ENCODE data around the gene PNN. TPM values are rescaled to one million over a fixed set of nuclear protein-coding genes. Genes with fewer than 3 reads are reported as not detected.
"Not testable (repeated sequence)": the region's sequence is repeated elsewhere in the genome, so short reads cannot be mapped to it uniquely, and the experiment has no call there.

Gene PNN
- total RNA-seq, 2 donors from 2014 or later = 33.0 to 61.0 TPM

DNA sequence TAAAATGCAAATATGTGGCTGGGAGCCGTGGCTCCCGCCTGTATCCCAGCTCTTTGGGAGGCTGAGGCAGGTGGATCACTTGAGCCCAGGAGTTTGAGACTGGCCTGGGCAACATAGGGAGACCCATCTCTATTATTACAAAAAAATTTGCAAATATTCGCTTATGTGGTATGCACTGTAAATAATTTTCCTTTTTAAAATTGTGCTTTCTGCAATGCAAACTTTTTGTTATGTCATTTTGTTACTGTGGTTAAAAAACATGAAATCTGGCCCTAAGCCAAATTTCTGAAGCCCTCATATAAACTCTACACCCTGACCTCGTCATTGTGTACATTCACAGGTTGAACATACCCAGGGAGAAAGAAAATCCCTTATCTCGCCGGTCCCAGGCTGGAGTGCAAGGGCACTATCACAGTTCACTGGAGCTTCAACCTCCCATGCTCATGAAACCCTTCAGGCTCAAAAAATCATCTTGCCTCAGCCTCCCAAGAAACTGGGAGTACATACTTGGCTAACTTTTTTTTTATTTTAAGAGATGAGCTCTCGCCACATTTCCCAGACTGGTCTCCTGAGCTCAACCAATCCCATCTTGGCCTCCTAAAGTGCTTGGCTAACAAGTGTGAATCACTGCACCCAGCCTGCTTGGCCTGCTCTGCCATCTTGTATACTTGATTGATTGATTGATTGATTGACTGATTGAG is 29.6 kb upstream of the PNN start:
- DNase-seq (ENCODE audit: low spot score) (no peak), ATAC-seq (ENCODE audit: insufficient number of reproducible peaks, low FRiP score, low read depth) (no peak)
- no peaks in the 10 kb centered on the region for H3K4me1 ChIP-seq (ENCODE audit: control insufficient read depth in 1 of 2, low read depth in 2 of 2)
- no peak overlapping the region for H3K4me3 ChIP-seq
- TF ChIP-seq, protein P1, sequence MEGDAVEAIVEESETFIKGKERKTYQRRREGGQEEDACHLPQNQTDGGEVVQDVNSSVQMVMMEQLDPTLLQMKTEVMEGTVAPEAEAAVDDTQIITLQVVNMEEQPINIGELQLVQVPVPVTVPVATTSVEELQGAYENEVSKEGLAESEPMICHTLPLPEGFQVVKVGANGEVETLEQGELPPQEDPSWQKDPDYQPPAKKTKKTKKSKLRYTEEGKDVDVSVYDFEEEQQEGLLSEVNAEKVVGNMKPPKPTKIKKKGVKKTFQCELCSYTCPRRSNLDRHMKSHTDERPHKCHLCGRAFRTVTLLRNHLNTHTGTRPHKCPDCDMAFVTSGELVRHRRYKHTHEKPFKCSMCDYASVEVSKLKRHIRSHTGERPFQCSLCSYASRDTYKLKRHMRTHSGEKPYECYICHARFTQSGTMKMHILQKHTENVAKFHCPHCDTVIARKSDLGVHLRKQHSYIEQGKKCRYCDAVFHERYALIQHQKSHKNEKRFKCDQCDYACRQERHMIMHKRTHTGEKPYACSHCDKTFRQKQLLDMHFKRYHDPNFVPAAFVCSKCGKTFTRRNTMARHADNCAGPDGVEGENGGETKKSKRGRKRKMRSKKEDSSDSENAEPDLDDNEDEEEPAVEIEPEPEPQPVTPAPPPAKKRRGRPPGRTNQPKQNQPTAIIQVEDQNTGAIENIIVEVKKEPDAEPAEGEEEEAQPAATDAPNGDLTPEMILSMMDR (IDR thresholded peaks at IDR 0.05) = no peak
- H3K27ac ChIP-seq = no peak overlapping the region
- H3K9me3 ChIP-seq = no peaks in the 10 kb centered on the region
- peaks cover 8% of the 10 kb centered on the region for H3K36me3 ChIP-seq
- no peaks in the 10 kb centered on the region for H3K27me3 ChIP-seq (replicated peaks; ENCODE audit: insufficient read depth)

DNA sequence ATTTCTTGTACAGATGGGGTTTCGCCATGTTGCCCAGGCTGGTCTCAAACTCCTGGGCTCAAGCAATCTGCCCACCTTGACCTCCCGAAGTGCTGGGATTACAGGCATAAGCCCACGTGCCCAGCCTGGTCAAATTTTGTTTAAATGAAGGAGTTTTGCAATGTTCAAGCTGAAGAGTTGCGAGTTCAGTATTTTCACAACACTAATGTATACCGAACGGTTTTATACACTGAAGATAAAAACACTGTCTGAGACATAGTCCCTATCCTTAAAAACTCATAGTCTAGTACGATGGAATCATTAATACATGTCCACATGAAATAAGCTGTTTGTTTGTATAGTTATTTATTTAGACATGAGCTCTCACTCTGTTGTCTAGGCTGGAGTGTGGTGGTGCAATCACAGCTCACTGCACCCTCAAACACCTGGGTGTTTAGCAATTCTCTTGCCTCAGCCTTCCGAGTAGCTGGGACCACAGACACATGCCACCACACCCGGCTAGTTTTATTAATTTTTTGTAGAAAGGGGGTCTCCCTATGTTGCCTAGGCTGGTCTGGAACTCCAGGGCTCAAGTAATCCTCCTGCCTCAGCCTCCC is 20.4 kb upstream of the PNN start:
- H3K27me3 ChIP-seq (replicated peaks; ENCODE audit: insufficient read depth) = no peaks in the 10 kb centered on the region
- no peak overlapping the region for H3K4me3 ChIP-seq
- H3K9me3 ChIP-seq = no peaks in the 10 kb centered on the region
- H3K4me1 ChIP-seq (ENCODE audit: control insufficient read depth in 1 of 2, low read depth in 2 of 2) = no peaks in the 10 kb centered on the region
- ATAC-seq (ENCODE audit: insufficient number of reproducible peaks, low FRiP score, low read depth) = no peak
- no peak for DNase-seq (ENCODE audit: low spot score)
- H3K36me3 ChIP-seq = peaks cover 44% of the 10 kb centered on the region
- TF ChIP-seq, protein P1 (IDR thresholded peaks at IDR 0.05) = no peak
- H3K27ac ChIP-seq = no peak overlapping the region

DNA sequence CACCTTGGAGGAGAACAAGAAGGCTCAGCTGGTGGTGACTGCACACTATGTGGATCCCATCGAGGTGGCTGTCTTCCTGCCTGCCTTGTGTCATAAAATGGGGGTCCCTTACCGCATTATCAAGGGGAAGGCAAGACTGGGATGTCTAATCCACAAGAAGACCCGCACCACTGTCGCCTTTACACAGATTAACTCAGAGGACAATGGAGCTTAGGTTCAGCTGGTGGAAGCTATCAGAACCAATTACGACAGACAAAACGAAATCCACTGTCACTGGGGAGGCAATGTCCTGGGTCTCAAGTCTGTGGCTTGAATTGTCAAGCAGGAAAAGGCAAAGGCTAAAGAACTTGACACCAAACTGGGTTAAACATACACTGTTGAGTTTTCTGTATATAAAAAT is 17.6 kb upstream of the PNN start:
- H3K36me3 ChIP-seq = peaks cover 30% of the 10 kb centered on the region
- TF ChIP-seq, protein P1 (IDR thresholded peaks at IDR 0.05) = no peak

DNA sequence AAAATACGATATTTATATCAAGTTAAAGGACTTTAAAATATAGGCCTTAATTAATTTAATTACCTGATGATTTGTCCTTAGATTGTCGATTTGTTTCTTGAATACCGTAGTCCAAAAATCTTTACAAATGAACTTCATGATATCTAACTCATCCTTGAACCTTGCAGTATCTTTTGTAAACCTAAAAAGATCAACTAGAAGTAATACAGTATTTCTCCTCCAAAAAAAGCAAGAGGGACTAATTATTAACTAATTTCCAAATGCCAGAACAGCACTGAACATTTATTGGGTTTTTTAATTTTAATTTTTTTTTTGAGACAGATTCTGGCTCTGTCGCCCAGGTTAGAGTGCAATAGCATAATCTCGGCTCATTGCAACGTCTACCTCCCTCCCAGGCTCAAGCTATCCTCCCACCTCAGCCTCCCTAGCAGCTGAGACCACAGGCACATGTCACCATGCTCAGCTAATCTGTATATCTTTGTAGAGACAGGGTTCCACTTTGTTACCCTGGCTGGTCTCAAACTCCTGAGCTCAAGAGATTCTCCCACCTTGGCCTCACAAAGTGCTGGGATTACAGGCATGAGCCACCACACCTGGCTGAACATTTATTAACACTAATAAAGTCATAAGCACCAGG is 16.7 kb upstream of the PNN start:
- Histone ChIP-seq H3K9me3 (no peaks in the 10 kb centered on the region), H3K4me1 (ENCODE audit: control insufficient read depth in 1 of 2, low read depth in 2 of 2) (no peaks in the 10 kb centered on the region), H3K27me3 (replicated peaks; ENCODE audit: insufficient read depth) (no peaks in the 10 kb centered on the region), H3K36me3 (peaks cover 31% of the 10 kb centered on the region), H3K4me3 (no peak overlapping the region), H3K27ac (no peak overlapping the region)
- TF ChIP-seq, protein P1 (IDR thresholded peaks at IDR 0.05) = no peak
- ATAC-seq (ENCODE audit: insufficient number of reproducible peaks, low FRiP score, low read depth) (no peak), DNase-seq (ENCODE audit: low spot score) (no peak)

More for the DNA sequence above, 17.6 kb upstream of the PNN start:
- Histone ChIP-seq H3K27me3 (replicated peaks; ENCODE audit: insufficient read depth) (no peaks in the 10 kb centered on the region), H3K27ac (no peak overlapping the region), H3K4me3 (no peak overlapping the region), H3K9me3 (no peaks in the 10 kb centered on the region), H3K4me1 (ENCODE audit: control insufficient read depth in 1 of 2, low read depth in 2 of 2) (no peaks in the 10 kb centered on the region)
- ATAC-seq (ENCODE audit: insufficient number of reproducible peaks, low FRiP score, low read depth) (no peak), DNase-seq (ENCODE audit: low spot score) (no peak)

DNA sequence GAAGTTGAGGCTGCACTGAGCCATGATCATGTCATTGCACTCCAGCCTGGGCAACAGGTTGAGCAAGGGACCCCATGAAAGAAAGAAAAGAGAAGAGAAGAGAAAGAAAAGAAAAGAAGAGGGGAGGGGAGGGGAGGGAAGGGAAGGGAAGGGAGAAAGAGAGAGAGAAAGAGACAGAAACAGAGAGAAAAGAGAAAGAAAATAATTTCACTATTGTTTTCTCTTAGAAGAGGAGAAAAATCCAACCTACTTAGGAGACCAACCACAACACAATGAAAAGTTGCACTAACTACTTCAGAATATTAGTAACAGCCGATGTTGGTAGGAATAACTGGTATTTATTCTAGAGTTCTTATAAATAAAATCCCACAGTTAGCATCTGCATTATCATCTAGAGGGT is 14.6 kb upstream of the PNN start:
- TF ChIP-seq, protein P1 (IDR thresholded peaks at IDR 0.05) = no peak
- no peaks in the 10 kb centered on the region for H3K9me3 ChIP-seq
- H3K4me1 ChIP-seq (ENCODE audit: control insufficient read depth in 1 of 2, low read depth in 2 of 2) = no peaks in the 10 kb centered on the region
- no peak for DNase-seq (ENCODE audit: low spot score)
- no peak for ATAC-seq (ENCODE audit: insufficient number of reproducible peaks, low FRiP score, low read depth)
- H3K4me3 ChIP-seq = no peak overlapping the region
- H3K36me3 ChIP-seq = peaks cover 21% of the 10 kb centered on the region
- no peaks in the 10 kb centered on the region for H3K27me3 ChIP-seq (replicated peaks; ENCODE audit: insufficient read depth)
- no peak overlapping the region for H3K27ac ChIP-seq

DNA sequence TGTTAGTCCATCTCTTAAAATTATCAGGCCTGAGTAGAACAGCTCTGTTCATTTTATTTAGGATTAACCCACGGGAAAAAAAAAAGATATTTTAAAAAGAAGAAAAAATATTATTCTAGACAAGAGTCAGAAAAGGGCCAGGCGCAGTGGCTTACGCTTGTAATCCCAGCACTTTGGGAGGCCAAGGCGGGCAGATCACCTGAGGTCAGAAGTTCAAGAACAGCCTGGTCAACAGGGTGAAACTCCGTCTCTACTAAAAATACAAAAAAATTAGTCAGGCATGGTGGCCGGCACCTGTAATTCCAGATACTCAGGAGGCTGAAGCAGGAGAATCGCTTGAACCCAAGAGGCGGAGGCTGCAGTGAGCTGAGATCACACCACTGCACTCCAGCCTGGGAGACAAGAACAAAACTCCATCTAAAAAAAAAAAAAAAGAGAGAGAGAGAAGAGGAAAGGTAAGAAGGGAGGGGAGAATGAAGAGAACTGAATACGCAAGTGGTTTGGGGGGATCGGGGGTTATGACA is 7.2 kb upstream of the PNN start:
- Histone ChIP-seq H3K4me3 (peak overlapping the region; percentile 13), H3K4me1 (ENCODE audit: control insufficient read depth in 1 of 2, low read depth in 2 of 2) (peaks cover 16 to 39% of the 10 kb centered on the region in 2 donors)
- not testable (repeated sequence) for H3K27ac ChIP-seq; ATAC-seq (ENCODE audit: insufficient number of reproducible peaks, low FRiP score, low read depth); DNase-seq (ENCODE audit: low spot score); H3K9me3 ChIP-seq; H3K27me3 ChIP-seq (replicated peaks; ENCODE audit: insufficient read depth); H3K36me3 ChIP-seq
